ENCODE results near the gene MEGF11.

The MEGF11 gene

GRCh38 chr15:65949011-65949410, 304.5 kb downstream of the MEGF11 start:
- no peaks in the 10 kb centered on the region for H3K4me1 ChIP-seq
- no peaks in the 10 kb centered on the region for H3K27me3 ChIP-seq (ENCODE audit: control insufficient read depth, insufficient read depth, low read length)
- H3K4me3 ChIP-seq (ENCODE audit: low read depth, low read length), result no peak overlapping the region
- H3K27ac ChIP-seq, result no peak overlapping the region
- no peak overlapping the region for H3K4me2 ChIP-seq (ENCODE audit: low read length)
- no peak overlapping the region for H2AFZ ChIP-seq
- no peak overlapping the region for H3K9ac ChIP-seq
- H3K9me3 ChIP-seq (ENCODE audit: control insufficient read depth, low read length), result no peaks in the 10 kb centered on the region
- no peaks in the 10 kb centered on the region for H3K79me2 ChIP-seq
- H3K36me3 ChIP-seq (ENCODE audit: control insufficient read depth, insufficient read depth, low read length), result no peaks in the 10 kb centered on the region
- TF ChIP-seq CTCF (IDR thresholded peaks at IDR 0.05), result no peak

GRCh38 chr15:65948383-65948782, 305.2 kb downstream of the MEGF11 start:
- Histone ChIP-seq H3K9me3 (ENCODE audit: control insufficient read depth, low read length) (no peaks in the 10 kb centered on the region), H3K4me1 (no peaks in the 10 kb centered on the region), H3K9ac (no peak overlapping the region), H2AFZ (no peak overlapping the region), H3K36me3 (ENCODE audit: control insufficient read depth, insufficient read depth, low read length) (no peaks in the 10 kb centered on the region), H3K27ac (no peak overlapping the region), H3K4me2 (ENCODE audit: low read length) (no peak overlapping the region), H3K4me3 (ENCODE audit: low read depth, low read length) (no peak overlapping the region), H3K79me2 (no peaks in the 10 kb centered on the region), H3K27me3 (ENCODE audit: control insufficient read depth, insufficient read depth, low read length) (no peaks in the 10 kb centered on the region)
- no peak for TF ChIP-seq CTCF (IDR thresholded peaks at IDR 0.05)

- H3K27me3 ChIP-seq (ENCODE audit: control insufficient read depth, insufficient read depth, low read length), result no peaks in the 10 kb centered on the region
- no peaks in the 10 kb centered on the region for H3K36me3 ChIP-seq (ENCODE audit: control insufficient read depth, insufficient read depth, low read length)
- H2AFZ ChIP-seq, result no peak overlapping the region
Measured at GRCh38 chr15:65947041-65947440, 306.5 kb downstream of the MEGF11 start.

GRCh38 chr15:65945616-65946015, 307.9 kb downstream of the MEGF11 start:
- H3K79me2 ChIP-seq, result no peaks in the 10 kb centered on the region
- no peak overlapping the region for H3K4me2 ChIP-seq (ENCODE audit: low read length)
- H3K36me3 ChIP-seq (ENCODE audit: control insufficient read depth, insufficient read depth, low read length), result no peaks in the 10 kb centered on the region
- H3K9ac ChIP-seq, result no peak overlapping the region
- no peak for TF ChIP-seq CTCF (IDR thresholded peaks at IDR 0.05)
- H3K9me3 ChIP-seq (ENCODE audit: control insufficient read depth, low read length), result no peaks in the 10 kb centered on the region
- no peaks in the 10 kb centered on the region for H3K4me1 ChIP-seq
- no peak overlapping the region for H2AFZ ChIP-seq
- H3K27me3 ChIP-seq (ENCODE audit: control insufficient read depth, insufficient read depth, low read length), result no peaks in the 10 kb centered on the region
- no peak overlapping the region for H3K27ac ChIP-seq
- no peak overlapping the region for H3K4me3 ChIP-seq (ENCODE audit: low read depth, low read length)

More at GRCh38 chr15:65947041-65947440, 306.5 kb downstream of the MEGF11 start:
- H3K4me1 ChIP-seq, result no peaks in the 10 kb centered on the region
- H3K9me3 ChIP-seq (ENCODE audit: control insufficient read depth, low read length), result no peaks in the 10 kb centered on the region
- TF ChIP-seq CTCF (IDR thresholded peaks at IDR 0.05), result no peak
- H3K9ac ChIP-seq, result no peak overlapping the region
- H3K4me2 ChIP-seq (ENCODE audit: low read length), result no peak overlapping the region
- no peak overlapping the region for H3K4me3 ChIP-seq (ENCODE audit: low read depth, low read length)
- H3K27ac ChIP-seq, result no peak overlapping the region
- no peaks in the 10 kb centered on the region for H3K79me2 ChIP-seq

- H3K79me2 ChIP-seq, result no peaks in the 10 kb centered on the region
- H3K4me1 ChIP-seq, result no peaks in the 10 kb centered on the region
- no peaks in the 10 kb centered on the region for H3K9me3 ChIP-seq (ENCODE audit: control insufficient read depth, low read length)
- no peak overlapping the region for H2AFZ ChIP-seq
- H3K4me2 ChIP-seq (ENCODE audit: low read length), result no peak overlapping the region
- no peak overlapping the region for H3K27ac ChIP-seq
- no peaks in the 10 kb centered on the region for H3K36me3 ChIP-seq (ENCODE audit: control insufficient read depth, insufficient read depth, low read length)
- H3K4me3 ChIP-seq (ENCODE audit: low read depth, low read length), result no peak overlapping the region
- no peak for TF ChIP-seq CTCF (IDR thresholded peaks at IDR 0.05)
- no peak overlapping the region for H3K9ac ChIP-seq
- no peaks in the 10 kb centered on the region for H3K27me3 ChIP-seq (ENCODE audit: control insufficient read depth, insufficient read depth, low read length)
Measured at GRCh38 chr15:65944404-65944803, 309.1 kb downstream of the MEGF11 start.

Measured in parathyroid adenoma (tissue), 2 donors.